Stimulated activated CD4-positive, alpha-beta T cell treated with anti-CD3 and anti-CD28 coated beads, Interleukin-12 subunit alpha, Interleukin-12 subunit beta, amount 100 ng/mL, for 48 hours (primary cell): ENCODE measurements around the gene PPP3R1.
A peak's percentile ranks its signal among the peaks of the same experiment; 100 is the strongest.

Experiments used
- DNase-seq, 3 donors: peaks; one replicate each; pipeline ENCODE4 v3.0.0-alpha.2; 2020; ENCODE audit warnings: low read depth in 2 of 3, low spot score in 1 of 3

PPP3R1 gene

DNA sequence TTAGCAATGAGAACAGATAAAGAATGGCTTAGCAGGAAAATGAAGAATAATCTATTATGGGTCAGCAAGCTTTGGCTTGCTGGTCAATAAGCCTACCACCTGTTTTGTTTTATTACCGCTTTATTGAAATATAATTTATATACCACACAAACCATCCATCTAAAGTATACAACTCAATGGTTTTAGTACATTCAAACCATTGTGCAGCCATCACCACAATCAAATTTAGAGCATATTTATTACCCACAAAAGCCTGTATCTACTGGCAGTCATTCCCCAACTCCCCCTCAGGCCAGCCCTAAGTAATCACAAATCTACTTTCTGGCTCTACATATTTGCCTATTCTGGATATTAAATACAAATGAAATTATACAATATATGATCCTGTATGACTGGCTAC lies 17.2 kb downstream of the PPP3R1 start:
- DNase-seq, result no peak

DNA sequence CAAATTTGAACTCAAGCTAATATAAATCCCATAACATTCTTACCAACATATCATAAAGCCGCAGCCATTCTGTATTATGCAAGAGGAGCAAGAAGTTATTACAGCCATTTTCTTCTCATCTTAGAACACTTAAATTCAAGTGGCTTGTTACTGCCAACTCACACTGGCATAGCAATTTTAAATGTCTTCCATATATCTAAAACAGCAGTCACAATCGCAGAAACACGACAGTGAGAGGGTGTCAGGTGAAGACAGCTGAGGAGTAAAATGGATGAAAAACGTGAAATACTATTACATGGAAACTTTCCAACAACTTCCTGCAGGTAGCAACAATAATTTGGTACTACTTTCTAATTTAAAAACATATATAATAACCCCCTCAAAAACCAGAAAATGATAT lies 17.9 kb downstream of the PPP3R1 start:
- DNase-seq, result no peak

DNA sequence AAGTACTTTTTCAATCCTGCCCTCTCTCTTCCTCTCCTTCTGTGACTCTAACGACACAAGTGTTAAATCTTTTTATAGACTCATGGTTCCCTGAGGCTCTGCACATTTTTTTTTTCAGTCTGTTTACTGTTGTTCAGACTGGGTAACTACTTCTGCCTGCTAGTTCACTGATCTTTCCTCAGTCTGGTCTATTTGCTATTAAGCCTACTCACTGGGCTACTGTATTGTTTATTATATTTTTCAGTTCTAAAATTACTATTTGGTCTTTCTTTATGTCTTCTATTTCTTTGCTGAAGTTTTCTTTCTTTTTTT lies 21.3 kb downstream of the PPP3R1 start:
- DNase-seq, result no peak

DNA sequence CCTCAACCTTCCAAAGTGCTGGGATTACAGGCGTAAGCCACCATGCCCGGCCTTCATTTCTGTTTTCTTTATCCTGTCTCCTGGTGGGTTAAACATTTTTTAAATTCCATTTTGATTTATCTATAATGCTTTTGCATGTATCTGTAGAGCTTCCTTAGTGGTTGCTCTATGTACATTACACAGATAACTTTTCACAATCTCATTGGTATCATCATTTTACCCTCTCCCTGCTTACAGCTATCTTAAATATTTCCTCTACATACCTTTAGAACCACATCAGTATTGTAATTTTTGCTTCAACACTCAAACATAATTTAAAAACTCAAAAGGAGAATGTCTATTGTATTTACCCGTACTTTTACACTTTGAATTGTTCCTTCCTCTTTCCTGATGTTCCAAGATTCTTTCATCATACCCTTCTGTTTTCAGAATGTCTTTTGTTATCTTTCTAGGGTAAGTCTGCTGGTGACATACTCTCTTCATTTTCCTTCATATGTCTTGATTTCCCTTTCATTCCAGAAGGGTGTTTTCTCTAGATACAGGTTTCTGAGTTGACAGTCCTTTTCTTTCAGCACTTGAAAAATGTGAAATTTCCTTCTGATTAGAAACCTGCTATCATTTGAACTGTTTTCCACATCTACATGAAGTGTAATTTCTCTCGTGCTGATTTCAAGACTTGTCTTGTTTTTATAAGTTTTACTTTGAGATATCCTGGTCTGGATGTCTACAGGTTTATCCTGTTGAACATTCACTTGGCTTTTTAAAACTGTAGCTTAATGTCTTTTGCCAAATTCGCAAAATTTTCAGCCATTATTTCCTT lies 21.9 kb downstream of the PPP3R1 start:
- no peak for DNase-seq

DNA sequence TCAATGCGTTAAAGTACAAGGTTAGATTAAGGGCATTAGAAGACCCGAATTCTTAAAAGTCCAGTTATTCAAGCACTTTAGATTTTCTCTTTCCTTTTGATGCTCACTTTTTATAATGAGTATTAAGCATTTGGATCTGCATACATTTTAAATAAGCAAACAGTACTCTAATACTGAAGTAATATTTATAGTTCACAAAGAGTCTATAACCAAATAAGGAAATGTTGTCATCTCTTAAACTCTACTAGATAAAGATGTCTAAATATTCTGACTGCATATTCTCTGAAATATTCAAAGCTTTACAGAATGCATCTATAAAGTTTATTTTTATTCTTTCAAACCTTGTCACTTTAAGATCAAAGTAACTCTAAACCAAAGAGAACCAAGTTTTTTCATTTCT lies 25.5 kb downstream of the PPP3R1 start:
- DNase-seq, result no peak

DNA sequence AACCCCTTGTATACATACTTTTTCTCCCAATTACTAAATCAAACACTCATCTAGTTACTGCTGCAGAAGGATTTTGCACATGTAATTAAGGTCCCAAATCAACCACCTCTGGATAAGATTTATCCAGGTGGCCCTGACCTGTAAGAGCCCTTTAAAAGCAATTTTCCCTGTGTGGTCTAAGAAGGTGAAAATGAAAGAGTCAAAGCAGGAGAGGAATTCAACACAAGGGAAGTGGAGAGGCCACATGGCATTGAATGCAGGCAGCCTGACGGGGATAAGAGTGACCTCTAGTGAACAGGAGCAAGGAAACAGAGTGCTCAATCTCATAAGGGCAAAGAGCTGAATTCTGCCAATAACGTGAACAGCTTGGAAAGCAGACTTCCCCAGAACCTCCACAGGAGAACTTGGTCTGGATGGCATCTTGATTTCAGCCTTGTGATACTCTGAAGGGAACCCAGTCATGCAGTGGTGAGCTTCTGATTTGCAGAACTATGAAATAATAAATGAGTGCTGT lies 27.2 kb downstream of the PPP3R1 start:
- DNase-seq, result no peak

DNA sequence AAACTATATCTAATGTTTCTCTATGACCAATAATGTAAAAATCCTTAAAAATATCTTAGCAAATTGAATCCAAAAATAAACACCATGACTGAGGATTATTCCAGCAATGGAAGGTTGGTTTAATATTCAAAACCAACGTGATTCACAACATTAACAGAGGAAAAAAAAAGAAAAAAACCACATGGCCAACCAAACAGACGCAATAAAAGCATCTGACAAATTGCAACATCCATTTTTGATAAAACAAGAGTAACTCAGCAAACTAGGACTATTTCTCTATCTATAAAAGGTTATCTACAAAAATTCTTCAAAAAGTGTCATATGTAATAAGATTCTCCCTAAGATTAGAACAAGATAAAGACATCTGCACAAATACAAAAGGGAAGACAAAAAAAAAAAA lies 28.9 kb downstream of the PPP3R1 start:
- DNase-seq, result no peak

DNA sequence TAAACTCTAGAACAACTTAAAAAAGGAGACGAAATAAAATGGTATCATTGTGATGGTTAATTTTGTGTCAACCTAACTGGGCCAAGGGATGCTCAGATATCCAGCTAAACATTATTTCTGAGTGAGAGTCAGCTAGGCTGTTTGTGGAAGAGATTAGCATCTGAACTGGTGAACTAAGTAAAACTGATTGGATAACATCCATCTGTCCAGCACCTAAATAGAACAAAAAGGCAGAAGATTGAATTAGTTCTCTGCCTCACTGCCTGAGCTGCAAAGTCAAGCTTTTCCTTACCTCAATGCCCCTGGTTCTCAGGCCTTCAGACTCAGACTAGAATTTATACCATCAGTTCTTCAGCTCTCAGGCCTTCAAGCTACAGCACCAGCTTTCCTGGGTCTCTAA lies 30.0 kb downstream of the PPP3R1 start:
- no peak for DNase-seq

DNA sequence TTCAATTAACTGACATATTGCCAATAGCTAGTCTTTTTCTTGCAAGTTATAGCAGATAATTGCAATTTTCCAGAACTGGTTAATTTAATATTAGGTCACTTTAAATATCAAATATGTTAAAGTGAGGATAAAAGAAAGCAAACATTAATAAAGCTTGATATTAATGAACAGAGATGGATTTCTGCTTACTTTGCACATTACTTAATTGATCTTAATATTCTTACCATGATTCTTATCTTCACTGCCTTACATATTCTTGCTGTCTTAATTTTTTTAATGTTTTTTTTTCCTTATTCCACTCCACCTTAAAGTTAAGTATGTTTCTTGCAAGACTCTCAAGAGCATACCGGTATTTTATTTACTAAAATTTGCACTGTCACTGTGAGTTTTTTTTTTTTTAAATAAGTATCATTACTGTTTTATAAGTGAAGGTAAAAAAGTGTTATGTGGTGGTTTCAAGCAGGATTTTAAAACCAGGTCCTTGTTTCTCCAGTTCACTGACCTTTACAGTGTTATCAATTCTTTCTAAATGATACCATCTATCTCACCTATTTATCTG lies 33.9 kb downstream of the PPP3R1 start:
- DNase-seq, result no peak

DNA sequence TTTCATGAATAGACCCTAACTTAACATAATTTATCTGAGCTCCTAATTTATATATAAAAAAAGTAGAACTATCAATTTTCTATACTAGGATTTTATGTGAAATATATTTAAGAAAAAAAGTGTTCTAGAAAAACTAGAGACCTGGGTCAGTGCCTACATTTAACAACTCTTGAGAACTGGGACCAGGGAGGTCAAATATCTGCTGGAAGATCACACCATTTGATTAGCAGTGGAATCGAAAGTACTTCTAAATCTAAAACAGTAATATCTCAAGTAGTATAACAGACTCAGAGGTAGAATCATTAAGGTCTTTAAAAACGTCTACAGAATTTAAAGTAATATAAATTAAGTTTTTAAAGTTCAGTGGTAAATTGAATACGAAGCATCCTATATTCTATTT lies 34.6 kb downstream of the PPP3R1 start:
- no peak for DNase-seq

DNA sequence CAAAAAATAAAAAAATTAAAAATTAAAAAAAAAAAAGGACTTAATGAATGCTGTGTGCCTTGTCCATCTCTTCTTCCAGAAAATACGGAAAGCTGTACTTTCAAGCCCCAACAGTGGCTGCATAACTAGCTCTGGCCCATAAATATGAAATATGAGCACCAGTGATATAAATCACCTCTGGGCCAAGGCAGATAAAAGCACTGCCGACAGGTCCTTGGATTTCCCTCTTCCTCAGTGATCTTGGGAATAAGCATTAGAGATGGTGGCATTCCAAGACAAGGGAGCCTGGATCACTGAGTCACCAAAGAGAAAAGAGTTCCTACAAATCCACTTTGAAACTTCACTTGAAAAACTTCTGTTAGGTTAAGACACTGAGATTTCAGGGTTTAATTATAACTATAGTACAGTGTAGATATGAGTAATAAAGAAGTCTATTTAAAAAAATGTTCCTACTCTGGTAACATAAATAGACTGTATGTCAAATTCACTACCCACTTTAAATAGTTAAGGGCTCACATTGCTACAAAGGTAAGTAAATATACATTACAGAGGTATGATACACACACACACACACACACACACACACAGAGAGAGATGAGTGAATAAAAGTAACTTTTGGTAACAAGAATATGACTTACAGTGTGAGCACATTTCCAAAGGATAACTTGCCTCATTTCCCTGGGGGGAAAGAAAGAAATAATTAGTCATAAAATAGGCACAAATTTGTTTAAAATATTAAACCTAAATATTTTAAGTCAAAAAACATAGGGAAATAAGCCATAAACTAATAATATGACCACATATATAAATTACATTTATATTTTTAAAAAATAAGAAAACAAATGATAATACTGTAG lies 35.6 kb downstream of the PPP3R1 start:
- no peak for DNase-seq

DNA sequence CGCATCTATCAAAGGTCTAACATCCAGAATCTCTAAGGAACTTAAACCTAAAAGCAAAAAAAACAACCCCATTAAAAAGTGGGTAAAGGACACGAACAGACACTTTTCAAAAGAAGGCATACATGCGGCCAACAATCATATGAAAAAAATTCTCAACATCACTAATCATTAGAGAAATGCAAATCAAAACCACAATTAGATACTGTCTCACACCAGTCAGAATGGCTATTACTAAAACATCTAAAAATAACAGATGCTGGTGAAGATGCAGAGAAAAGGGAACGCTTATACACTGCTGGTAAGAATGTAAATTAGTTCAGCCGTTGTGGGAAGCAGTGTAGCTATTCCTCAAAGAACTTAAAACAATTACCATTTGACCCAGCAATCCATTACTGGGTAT lies 38.0 kb downstream of the PPP3R1 start:
- no peak for DNase-seq

DNA sequence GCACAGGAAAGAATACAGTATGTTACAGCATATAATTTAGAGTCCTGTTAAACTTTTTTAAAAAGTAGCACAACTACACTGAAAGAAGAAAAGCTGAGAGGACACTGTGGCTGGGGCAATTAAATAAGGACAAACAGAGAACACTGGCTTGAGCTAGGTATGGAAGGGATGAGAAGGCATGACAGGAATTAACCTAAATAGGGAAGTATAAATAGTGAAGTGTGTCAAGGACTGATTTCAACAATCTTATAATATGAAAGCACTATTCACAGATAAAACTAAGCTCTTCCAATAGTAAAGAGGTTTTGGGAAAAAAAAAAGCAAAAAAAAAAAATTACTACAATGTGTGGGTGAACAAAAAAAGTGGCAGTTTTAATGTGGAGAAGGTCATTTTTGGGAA lies 45.5 kb downstream of the PPP3R1 start:
- no peak for DNase-seq

DNA sequence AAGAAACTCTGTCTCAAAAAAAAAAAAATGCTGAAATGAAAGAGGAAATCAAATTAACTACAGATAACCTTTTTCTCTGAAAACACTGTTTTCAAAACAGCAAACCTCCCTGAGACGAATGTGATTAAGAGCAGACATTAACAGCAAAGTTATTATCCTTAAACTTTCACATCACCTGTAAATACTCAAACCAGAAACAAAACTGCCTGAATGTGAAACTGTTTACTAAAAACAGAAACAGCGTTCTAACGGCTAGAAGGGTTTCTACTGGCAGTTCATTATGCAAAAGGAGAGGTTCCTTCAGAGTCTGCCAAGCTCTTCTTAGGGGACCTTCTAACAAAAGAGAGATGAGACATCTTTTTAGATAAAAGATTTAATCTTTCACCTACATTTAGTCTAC lies 48.7 kb downstream of the PPP3R1 start:
- DNase-seq, result no peak

DNA sequence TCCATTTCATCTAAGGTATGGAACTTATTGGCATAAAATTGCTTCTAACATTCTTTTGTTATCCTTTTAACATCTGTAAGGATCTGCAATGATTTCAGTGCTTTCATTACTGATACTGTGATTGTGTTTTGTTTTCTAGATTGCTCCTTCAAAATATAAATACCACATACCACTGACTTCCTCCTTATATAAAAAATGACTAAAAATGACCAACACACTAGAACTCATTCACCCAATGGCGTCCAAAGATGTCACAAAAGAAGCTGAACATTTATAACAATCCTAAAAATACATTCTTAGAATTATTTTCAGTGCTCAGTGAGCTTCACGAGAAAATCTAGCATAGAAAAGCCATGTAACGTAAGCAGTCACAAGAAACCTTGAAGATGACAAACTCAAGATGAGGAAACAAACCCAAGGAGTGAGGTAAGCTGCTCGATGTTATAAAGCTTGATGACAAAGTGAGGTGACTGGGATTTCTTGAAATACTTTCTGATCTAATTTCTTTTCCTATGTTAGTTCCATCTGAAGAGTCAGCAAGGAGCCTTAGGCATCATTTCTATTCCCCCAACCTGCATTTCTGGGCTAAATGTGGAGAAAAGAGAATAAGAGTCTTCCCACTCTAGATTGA lies 52.1 kb downstream of the PPP3R1 start:
- DNase-seq, result no peak

DNA sequence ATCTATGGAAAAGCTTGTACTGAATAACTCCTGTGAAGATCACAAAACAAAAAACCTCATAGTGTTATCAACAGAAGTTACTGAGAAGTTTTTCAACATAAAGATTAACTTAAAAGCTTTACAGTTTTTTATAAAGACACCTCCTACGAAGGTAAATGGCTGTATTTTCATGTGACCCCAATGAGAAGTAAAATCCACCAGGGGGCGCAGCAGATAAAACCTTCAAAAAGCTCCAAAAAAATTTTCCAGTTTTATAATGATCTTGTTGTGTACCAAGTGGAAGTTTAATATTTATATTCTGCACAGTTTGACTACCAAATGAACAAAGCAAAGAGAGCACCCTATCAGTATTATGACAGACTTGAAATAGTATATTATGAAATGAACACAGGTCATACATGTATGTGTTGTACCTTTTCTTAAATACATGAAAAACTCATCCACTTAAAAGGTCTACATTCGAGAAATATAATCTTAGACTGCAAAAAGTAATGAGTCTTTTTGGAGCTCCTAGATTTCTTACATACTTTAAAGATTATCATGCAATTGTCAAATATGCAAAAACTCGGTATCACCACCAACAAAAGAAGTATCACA lies 56.1 kb downstream of the PPP3R1 start:
- DNase-seq, result peak in 1 of 3 donors; percentile 20

DNA sequence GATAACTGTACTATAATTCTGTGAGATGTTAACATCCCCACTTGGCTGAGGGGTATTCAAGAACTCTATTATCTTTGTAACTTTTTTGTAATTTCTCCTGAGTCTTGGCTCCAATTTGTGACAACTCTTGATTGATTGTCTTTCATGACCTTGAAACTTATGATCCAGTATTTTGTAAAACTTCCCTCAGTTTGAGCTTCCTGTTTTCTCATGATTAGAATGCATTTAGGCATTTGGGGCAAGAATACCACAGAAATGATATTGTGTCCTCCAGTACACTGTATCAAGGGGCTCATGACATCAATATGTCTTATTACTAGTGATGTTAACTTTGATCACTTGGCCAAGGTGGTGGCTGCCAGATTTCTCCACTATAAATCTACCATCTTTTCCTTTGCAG lies 57.2 kb downstream of the PPP3R1 start:
- DNase-seq, result no peak

DNA sequence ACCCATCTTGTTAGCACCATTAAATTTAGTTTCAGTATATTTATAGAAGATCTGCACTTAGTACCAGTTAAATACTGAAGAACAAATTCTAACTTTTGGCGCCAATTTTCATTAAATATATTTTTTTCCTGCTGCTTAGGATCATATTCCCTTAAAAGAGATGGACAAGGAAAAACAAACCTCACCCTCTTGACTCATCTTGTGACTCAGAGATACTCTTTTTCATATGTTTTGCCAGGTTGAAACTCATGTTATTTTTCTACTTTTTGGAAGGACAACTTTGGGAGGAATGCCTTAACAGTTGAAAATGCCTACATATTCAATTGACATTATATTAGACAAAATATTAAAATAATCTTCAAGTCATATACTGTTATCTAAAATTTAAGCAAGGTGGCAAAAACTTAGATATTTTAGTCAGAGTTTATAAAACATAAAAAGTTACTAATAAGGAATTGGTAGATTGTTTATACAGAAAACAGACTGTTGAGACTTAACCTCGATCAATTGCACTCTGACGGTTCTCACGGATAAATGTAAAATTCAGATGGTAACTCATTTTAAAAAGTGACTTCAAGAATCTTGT lies 58.5 kb downstream of the PPP3R1 start:
- DNase-seq, result no peak

DNA sequence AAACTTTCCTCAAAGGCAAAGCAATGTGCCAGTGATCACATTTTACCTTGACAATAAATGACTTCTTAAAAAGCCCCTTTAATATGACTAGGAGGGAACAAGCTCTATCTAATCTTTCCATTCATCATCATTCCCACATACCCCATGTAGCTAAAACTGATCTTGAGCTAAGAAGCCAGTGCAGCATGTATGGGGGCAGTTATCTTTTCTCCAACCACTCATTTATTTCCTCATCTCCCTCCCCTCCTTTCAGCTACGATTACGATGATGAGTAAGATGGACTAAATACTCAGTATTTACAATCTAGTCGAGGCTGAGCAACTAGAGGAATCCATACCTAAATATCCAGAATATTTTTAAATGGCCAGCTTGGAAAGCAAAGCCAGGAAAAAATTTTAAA lies 59.2 kb downstream of the PPP3R1 start:
- DNase-seq, result no peak

DNA sequence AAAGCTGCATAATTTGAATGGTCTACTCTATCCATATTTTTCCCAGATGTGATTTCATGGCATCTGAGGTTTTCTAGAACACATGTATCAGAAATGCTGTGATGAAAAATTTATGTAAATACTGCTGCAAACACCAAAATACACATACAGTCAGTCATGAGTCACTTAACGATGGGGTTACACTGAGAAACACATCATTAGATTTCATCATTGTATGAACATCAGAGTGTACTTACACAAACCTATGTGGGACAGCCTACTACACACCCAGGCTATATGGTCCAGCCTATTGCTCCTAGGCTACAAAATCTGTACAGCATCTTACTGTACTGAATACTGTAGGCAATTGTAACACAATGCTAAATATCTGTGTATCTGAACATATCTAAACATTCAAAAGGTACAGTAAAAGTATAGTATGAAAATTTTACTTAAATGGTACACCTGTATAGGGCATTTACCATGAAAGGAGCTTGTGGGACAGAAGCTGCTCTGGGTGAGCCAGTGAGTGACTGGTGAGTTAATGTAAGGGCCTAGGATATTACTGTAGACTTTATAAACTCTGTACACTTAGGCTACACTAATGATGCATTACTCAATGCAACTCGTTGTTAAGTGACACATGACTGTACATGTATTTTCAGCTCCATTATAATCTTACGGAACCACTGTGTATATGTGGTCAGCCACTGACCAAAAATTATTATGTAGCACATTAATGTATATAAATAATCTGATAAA lies 61.2 kb downstream of the PPP3R1 start:
- DNase-seq, result no peak
